HG03342 (cell line): ENCODE measurements around the gene SP2.

Experiments
- ATAC-seq: cut with Tn5 transposase; IDR thresholded peaks from one replicate; pipeline ENCODE4 v1.9.1; 2021; ENCODE audit warnings: mild to moderate bottlenecking, moderate library complexity; ENCODE audit not compliant: unreplicated experiment

Gene SP2

DNA sequence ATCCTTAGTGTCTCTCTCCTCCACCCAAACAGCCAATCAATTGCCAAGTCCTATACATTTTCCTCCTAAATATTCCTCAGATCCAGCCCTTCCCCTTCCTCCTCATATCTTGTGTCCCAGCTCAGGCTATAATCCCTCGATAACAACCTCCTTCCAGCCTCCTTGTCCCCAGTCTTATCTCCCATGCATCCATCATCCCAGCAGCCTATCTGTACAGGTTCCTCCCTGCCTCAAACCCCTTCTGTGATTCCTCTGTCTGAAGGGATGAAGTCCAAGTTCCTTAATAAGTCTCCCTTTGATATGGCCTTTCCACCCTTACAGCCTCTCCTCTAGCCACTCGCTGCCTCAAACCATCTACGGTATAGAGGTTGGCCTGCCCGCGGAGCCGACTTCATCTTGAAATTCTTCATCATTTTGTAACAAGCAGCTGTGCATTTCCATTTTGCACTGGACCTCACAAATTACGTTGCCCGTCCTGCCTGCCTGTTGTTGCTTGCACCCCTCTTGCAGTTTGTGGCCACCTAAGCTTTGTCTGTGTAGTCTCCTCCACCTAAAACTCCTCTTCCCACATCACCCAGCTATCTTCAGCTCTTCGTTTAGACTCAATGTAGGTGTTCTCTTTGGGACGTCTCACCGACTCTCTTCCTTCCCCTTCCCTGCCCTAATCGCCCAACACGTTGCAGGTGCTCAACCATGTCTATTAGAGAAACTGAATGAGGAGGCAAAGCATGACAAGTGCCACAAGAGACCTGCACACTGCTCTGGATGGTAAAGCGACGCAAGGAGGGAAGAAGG is 74.1 kb downstream of the SP2 start:
- ATAC-seq, result no peak

- ATAC-seq, result peak; percentile 95
Measured at GRCh38 chr17:47970725-47971499, 74.9 kb downstream of the SP2 start, which contains the start of gene CDK5RAP3. TSS of gene CDK5RAP3 (plus strand) at chr17:47971113. CDS start at chr17:47971147, 34 bp downstream.

- ATAC-seq, result no peak
Measured at GRCh38 chr17:47973541-47973940, 77.5 kb downstream of the SP2 start.

DNA sequence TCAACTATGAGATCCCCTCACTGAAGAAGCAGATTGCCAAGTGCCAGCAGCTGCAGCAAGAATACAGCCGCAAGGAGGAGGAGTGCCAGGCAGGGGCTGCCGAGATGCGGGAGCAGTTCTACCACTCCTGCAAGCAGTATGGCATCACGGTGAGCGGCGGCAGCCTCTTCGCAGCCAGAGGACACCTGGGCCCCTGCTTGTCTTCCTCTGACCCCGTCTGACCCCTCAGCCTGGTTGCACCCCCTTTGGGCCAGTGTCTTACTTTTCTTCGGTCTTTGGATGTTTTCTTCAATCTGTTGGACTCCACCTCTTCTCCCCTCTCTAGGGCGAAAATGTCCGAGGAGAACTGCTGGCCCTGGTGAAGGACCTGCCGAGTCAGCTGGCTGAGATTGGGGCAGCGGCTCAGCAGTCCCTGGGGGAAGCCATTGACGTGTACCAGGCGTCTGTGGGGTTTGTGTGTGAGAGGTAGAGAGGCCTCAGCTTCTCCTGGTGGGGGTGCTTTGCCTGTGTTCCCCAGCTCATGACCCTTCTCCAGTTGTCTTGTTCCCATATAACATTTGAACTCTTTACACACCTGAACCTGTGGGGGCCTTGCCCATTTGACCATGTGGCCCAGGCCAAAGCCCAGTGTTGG is 79.3 kb downstream of the SP2 start:
- no peak for ATAC-seq

DNA sequence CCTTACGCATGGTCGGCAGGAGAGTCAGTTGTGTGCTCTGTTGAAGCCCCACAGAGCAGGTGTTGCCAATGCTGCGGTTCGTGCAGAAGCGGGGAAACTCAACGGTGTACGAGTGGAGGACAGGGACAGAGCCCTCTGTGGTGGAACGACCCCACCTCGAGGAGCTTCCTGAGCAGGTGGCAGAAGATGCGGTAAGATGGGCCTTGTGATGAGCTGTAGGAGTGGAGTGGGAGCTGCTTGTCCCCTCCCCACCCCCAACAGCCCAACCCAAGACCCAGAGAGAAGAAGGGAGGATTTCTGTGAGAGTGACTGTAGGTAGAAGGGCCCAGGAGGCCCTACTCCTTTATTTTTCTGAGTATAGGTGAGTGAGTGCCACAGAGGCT is 79.8 kb downstream of the SP2 start:
- ATAC-seq, result no peak

DNA sequence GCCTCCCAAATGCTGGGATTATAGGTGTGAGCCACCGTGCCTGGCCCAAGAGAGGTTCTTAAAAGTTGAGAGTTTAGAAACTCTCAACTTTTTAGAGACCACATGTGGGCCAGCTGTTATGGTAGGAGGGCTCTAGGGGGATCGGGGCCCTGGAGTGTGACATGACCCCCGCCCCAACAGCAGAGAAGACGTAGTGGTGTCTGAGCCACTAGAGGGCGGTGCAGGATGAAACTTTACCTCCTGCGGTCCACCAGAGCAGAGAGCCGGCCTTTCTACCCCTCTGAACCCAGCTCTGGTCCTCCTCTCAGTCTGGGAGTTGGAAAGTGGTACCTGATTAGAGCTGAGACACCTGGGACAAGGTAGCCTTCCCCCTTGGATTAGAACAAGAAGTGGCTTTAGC is 82.3 kb downstream of the SP2 start:
- no peak for ATAC-seq
